Measurements from ENCODE around the gene SNRNP70.

DNA sequence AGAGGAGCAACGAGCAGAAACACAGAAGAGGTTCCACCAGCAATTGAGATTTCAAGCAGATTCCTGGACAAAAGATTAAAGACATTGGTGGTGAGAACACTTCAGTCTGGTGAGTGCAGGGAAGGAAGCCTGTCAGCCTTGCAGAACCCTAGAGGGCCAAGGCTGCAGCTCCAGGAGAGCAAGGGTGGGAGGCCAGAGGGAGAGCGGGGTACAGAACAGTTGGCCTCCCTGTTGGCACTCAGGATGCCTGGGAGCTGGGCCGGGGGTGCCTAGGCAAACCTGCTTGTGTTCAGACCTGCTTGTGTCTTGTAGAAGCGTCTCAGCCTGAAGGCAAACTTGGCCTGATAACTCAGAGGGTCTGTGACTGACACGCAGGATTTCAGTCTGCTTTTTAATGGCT lies 23.8 kb downstream of the SNRNP70 start:
- TF ChIP-seq, protein P1, sequence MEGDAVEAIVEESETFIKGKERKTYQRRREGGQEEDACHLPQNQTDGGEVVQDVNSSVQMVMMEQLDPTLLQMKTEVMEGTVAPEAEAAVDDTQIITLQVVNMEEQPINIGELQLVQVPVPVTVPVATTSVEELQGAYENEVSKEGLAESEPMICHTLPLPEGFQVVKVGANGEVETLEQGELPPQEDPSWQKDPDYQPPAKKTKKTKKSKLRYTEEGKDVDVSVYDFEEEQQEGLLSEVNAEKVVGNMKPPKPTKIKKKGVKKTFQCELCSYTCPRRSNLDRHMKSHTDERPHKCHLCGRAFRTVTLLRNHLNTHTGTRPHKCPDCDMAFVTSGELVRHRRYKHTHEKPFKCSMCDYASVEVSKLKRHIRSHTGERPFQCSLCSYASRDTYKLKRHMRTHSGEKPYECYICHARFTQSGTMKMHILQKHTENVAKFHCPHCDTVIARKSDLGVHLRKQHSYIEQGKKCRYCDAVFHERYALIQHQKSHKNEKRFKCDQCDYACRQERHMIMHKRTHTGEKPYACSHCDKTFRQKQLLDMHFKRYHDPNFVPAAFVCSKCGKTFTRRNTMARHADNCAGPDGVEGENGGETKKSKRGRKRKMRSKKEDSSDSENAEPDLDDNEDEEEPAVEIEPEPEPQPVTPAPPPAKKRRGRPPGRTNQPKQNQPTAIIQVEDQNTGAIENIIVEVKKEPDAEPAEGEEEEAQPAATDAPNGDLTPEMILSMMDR (IDR thresholded peaks at IDR 0.05), result no peak
- TF ChIP-seq POLR2A (IDR thresholded peaks at IDR 0.05), result no peak
